ENCODE measurements around the gene ADAMTSL4. TPM values are rescaled to one million over a fixed set of nuclear protein-coding genes. Genes with fewer than 3 reads are reported as not detected.

ADAMTSL4 gene
- total RNA-seq, 3 donors from 2014 or later (not counting 1 experiment from before 2014, with no cell fraction given), result 1.7 to 2.9 (median 2.9) TPM

- Mint-ChIP-seq H3K27ac (no peak overlapping the region), H3K9me3 (no peaks in the 10 kb centered on the region), H3K36me3 (no peaks in the 10 kb centered on the region), H3K4me1 (no peaks in the 10 kb centered on the region), H3K27me3 (ENCODE audit: low read depth in 2 of 2) (no peaks in the 10 kb centered on the region), H3K4me3 (no peak overlapping the region)
- H3K27me3 ChIP-seq (ENCODE audit: control insufficient read depth, insufficient read depth, low read length), result no peaks in the 10 kb centered on the region
- no peak overlapping the region for H3K4me3 ChIP-seq (ENCODE audit: low read length)
- TF ChIP-seq, protein P1, sequence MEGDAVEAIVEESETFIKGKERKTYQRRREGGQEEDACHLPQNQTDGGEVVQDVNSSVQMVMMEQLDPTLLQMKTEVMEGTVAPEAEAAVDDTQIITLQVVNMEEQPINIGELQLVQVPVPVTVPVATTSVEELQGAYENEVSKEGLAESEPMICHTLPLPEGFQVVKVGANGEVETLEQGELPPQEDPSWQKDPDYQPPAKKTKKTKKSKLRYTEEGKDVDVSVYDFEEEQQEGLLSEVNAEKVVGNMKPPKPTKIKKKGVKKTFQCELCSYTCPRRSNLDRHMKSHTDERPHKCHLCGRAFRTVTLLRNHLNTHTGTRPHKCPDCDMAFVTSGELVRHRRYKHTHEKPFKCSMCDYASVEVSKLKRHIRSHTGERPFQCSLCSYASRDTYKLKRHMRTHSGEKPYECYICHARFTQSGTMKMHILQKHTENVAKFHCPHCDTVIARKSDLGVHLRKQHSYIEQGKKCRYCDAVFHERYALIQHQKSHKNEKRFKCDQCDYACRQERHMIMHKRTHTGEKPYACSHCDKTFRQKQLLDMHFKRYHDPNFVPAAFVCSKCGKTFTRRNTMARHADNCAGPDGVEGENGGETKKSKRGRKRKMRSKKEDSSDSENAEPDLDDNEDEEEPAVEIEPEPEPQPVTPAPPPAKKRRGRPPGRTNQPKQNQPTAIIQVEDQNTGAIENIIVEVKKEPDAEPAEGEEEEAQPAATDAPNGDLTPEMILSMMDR (IDR thresholded peaks at IDR 0.05), result no peak
- WGBS (ENCODE audit: insufficient coverage), result 93% methylated on average over 12 of the region's 14 CpGs
- no peak overlapping the region for H3K27ac ChIP-seq (ENCODE audit: low read length)
- H3K9me3 ChIP-seq (ENCODE audit: control insufficient read depth, insufficient read depth, low read length), result no peaks in the 10 kb centered on the region
- H3K36me3 ChIP-seq (ENCODE audit: control insufficient read depth, insufficient read depth, low read length), result no peaks in the 10 kb centered on the region
- no peak for ATAC-seq
- intact Hi-C loops (cut with micrococcal nuclease), result no loop called here
- no peaks in the 10 kb centered on the region for H3K4me1 ChIP-seq (ENCODE audit: control insufficient read depth, insufficient read depth, low read length)
- DNase-seq, result no peak
These were observed 13.5 kb upstream of the ADAMTSL4 start for GRCh38 chr1:150535511-150536287.

- WGBS (ENCODE audit: insufficient coverage), result 92% methylated on average over 12 of the region's 12 CpGs
- Mint-ChIP-seq H3K27ac (no peak overlapping the region), H3K36me3 (no peaks in the 10 kb centered on the region), H3K4me1 (no peaks in the 10 kb centered on the region), H3K9me3 (no peaks in the 10 kb centered on the region), H3K27me3 (ENCODE audit: low read depth in 2 of 2) (no peaks in the 10 kb centered on the region), H3K4me3 (no peak overlapping the region)
- Histone ChIP-seq H3K27me3 (ENCODE audit: control insufficient read depth, insufficient read depth, low read length) (no peaks in the 10 kb centered on the region), H3K36me3 (ENCODE audit: control insufficient read depth, insufficient read depth, low read length) (no peaks in the 10 kb centered on the region), H3K9me3 (ENCODE audit: control insufficient read depth, insufficient read depth, low read length) (no peaks in the 10 kb centered on the region), H3K27ac (ENCODE audit: low read length) (no peak overlapping the region), H3K4me1 (ENCODE audit: control insufficient read depth, insufficient read depth, low read length) (no peaks in the 10 kb centered on the region), H3K4me3 (ENCODE audit: low read length) (no peak overlapping the region)
- TF ChIP-seq, protein P1 (IDR thresholded peaks at IDR 0.05), result no peak
- ATAC-seq (no peak), DNase-seq (no peak)
- intact Hi-C loops (cut with micrococcal nuclease), result no loop called here
These were observed 12.1 kb upstream of the ADAMTSL4 start for GRCh38 chr1:150536836-150537731.

DNA sequence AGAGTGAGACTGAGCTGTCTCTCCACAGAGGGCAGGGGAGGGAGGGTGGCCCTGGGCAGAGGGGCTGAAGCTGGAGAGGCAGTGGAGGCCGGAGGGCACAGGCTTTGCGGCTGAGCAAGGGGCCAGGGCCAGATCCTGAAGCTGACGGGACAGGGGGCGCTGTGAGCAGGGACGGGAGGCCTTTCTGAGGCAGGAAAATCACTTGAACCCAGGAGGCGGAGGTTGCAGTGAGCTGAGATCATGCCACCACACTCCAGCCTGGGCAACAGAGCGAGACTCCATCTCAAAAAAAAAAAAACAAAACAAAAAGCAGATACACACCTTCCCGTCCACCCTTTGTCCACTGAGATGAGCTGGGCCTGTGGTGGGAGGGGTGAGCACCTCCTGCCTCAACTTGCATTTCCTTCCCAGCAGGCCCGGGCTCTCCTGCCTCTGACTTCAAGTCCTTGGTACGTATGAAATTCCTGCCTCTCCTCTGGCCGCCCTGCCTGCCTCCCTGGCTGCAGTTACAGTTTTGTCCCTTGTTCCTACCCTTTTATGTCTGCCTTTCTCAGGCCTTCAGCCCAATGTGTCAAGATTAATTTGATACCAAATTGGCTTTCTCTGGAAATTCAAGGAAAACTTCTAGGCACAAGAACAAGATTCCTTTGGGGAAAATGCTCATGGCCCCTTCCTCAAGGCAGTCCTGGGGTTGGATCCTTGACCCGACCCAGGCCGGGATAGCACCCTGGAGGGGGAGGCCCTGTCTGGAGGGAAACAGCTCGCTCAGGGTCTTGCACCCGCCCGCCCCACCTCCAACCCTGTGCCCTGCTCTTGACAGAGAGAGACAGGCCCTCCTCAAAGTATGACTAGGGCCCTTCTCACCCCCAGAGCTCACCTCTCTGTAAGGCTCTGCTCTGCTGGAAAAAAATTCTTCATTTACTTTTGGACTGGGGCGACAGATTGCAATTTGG lies 11.2 kb upstream of the ADAMTSL4 start:
- ATAC-seq (no peak), DNase-seq (no peak)
- Mint-ChIP-seq H3K36me3 (no peaks in the 10 kb centered on the region), H3K4me1 (no peaks in the 10 kb centered on the region), H3K9me3 (no peaks in the 10 kb centered on the region), H3K27me3 (ENCODE audit: low read depth in 2 of 2) (no peaks in the 10 kb centered on the region), H3K4me3 (no peak overlapping the region), H3K27ac (no peak overlapping the region)
- Histone ChIP-seq H3K27ac (ENCODE audit: low read length) (no peak overlapping the region), H3K9me3 (ENCODE audit: control insufficient read depth, insufficient read depth, low read length) (no peaks in the 10 kb centered on the region), H3K4me3 (ENCODE audit: low read length) (no peak overlapping the region), H3K4me1 (ENCODE audit: control insufficient read depth, insufficient read depth, low read length) (no peaks in the 10 kb centered on the region), H3K27me3 (ENCODE audit: control insufficient read depth, insufficient read depth, low read length) (no peaks in the 10 kb centered on the region), H3K36me3 (ENCODE audit: control insufficient read depth, insufficient read depth, low read length) (no peaks in the 10 kb centered on the region)
- intact Hi-C loops (cut with micrococcal nuclease), result no loop called here
- TF ChIP-seq, protein P1 (IDR thresholded peaks at IDR 0.05), result no peak
- 90% methylated on average over 17 of the region's 17 CpGs for WGBS (ENCODE audit: insufficient coverage)
